MM.1S (cell line): ENCODE results near the gene ADAMTS13.

ENCODE experiments used
- EZH2 ChIP-seq: fragments of 300-600 bp; sonication (generic); optimal IDR thresholded peaks from 2 replicates; pipeline ENCODE3; 2017; ENCODE audit warnings: low read depth, mild to moderate bottlenecking, antibody characterized with exemption, low read length, mixed read lengths
- EZH2phosphoT487 ChIP-seq: fragments of 300-600 bp; sonication (generic); IDR thresholded peaks from 2 replicates; pipeline ENCODE4 v1.6.1; 2018; ENCODE audit warnings: antibody characterized with exemption, low read length
- TF ChIP-seq, protein P1 (sequence below): fragments of 300-600 bp; sonication (generic); IDR thresholded peaks from 2 replicates; pipeline ENCODE4 v1.5.1; 2016; ENCODE audit warnings: antibody characterized with exemption, low read length, mixed read lengths

DNA sequence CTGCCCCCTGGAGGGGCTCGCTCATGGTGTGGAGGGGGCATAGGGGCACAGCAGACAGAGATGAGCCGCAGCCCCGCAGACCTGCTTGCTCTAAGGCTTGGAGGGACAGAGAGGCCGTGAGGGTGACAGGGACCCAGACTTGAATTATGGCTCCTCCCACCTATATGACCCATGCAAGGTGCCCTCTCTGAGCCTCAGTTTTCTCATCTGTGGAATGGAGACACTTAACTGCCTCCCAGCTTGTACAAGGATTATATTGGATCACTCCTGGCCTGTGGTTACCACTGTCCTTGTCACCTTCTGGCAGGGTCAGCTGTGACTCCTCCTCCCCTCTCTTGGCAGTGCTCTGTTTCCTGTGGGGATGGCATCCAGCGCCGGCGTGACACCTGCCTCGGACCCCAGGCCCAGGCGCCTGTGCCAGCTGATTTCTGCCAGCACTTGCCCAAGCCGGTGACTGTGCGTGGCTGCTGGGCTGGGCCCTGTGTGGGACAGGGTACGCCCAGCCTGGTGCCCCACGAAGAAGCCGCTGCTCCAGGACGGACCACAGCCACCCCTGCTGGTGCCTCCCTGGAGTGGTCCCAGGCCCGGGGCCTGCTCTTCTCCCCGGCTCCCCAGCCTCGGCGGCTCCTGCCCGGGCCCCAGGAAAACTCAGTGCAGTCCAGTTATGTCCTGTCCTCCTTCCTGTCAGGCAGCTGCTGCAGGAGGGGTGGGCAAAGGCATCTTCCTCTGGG, 32.9 kb downstream of the ADAMTS13 start:
- TF ChIP-seq, protein P1, sequence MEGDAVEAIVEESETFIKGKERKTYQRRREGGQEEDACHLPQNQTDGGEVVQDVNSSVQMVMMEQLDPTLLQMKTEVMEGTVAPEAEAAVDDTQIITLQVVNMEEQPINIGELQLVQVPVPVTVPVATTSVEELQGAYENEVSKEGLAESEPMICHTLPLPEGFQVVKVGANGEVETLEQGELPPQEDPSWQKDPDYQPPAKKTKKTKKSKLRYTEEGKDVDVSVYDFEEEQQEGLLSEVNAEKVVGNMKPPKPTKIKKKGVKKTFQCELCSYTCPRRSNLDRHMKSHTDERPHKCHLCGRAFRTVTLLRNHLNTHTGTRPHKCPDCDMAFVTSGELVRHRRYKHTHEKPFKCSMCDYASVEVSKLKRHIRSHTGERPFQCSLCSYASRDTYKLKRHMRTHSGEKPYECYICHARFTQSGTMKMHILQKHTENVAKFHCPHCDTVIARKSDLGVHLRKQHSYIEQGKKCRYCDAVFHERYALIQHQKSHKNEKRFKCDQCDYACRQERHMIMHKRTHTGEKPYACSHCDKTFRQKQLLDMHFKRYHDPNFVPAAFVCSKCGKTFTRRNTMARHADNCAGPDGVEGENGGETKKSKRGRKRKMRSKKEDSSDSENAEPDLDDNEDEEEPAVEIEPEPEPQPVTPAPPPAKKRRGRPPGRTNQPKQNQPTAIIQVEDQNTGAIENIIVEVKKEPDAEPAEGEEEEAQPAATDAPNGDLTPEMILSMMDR: no peak
- no peak for TF ChIP-seq EZH2
- TF ChIP-seq EZH2phosphoT487: no peak
